Umbilical cord (tissue), 2 donors: ENCODE results near the gene CFAP70. TPM values are rescaled to one million over a fixed set of nuclear protein-coding genes. Genes with fewer than 3 reads are reported as not detected.
A peak's percentile ranks its signal among the peaks of the same experiment; 100 is the strongest.

Experiments used
- DNase-seq: peaks from one replicate; pipeline ENCODE4 v3.0.0-alpha.2; 2015; ENCODE audit warnings: low spot score
- total RNA-seq: library from RNA; depleted of rRNA; stranded (reverse); fragments of >200 nt; gene quantifications from one replicate; pipeline ENCODE4 v1.2.3, GENCODE V29; 2014; ENCODE audit warnings: low replicate concordance; ENCODE audit not compliant: insufficient read depth

Gene CFAP70
- total RNA-seq, 1 donor from 2014 or later: 6.5 TPM

DNA sequence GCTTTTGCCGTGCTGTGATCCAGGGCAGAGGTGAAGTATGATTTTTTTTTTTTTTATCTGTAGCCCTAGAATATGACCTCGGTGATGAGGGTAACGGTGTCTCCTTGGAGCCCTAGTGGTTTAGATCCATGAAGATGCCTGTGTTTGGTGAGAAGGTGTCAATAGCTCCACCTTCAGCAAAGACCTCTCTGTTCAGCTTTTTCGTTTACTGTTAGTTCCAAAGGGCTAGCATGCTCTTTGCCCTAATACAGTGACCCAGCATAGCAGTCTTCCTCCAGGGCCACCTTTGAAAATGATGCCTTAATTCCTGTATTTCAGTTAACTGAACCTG, 105.5 kb downstream of the CFAP70 start:
- DNase-seq: no peak

DNA sequence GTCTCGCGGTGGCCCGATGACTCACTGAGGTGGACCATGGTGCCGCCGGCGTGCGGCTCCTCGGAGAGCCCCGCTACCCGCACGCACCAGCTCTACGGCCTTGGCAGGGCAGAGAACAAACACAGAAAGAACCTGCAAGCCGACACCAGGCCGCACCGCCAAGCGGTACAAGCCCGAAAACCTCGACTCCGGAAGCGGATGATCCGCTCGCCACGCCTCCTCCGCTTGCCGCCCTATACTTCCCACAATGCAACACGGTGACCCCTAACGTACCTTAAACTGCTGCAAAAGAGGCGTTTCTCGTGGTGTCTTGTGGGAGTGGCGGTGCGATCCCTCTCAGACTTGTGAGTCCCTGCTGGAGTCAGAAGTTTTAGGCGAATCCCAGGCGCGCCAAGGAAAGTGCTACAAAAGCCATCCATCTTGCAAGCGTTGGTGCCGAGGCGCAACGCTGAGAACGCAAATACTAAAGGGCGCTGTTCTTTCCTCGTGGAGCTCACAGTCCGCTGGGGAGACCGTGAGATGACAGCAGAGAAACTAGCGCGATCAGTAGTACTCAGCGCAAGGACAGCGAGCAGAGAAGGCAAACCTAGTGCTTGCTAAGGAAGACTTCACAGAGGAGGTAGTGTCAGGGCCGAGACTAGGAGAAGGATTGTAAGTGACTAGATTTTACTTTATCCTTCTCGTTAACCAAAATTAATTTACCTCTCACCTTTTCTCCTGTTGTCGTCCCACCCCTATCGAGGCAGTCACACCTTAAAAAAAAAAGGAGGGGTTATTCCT, 106.0 kb downstream of the CFAP70 start, which contains the start of gene MRPS16:
MRPS16 (minus strand) TSS at position 200 of the 780 bp plus-strand sequence; CDS start at position 38, 162 bp downstream.
- DNase-seq: peak; percentile 99

DNA sequence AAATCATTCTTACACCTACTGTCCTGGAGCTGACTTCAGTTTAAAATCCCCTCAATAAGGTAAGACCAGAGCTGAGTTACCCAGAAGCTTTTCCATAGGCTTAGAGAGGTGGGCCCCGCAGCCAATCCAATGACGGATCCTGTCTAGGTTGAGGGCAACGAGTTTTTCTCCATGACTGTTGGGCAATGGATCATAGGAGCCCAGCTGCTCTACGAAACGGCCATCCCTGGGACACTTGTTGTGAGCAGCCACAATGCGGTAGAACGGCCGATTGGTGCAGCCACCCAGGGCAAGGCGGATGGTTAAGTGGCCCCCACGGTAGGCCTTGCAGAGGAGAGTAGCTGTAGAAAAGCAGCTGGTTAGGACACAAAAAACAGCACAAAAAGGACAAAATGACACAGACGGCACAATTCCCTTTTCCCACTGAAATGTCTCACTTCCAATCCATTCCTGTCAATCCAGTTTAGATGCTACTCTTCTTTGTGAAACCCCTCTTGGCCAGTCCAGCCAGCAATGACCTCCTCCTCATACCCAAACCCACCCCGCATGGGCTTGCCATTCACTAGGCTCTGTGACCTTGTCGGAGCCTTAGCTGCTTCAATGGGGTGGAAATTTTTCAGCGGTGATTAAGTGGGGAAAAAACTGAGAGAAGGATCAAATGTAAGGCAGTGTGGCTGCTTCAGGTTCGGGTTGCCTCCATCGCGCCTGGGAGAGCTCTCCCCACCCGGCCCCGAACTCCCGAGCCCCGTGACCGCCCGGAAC, 106.8 kb downstream of the CFAP70 start:
- DNase-seq: no peak

GRCh38 chr10:73248259-73248724, 110.4 kb downstream of the CFAP70 start:
- no peak for DNase-seq

- DNase-seq: no peak
Measured at GRCh38 chr10:73247509-73248258, 111.0 kb downstream of the CFAP70 start.

DNA sequence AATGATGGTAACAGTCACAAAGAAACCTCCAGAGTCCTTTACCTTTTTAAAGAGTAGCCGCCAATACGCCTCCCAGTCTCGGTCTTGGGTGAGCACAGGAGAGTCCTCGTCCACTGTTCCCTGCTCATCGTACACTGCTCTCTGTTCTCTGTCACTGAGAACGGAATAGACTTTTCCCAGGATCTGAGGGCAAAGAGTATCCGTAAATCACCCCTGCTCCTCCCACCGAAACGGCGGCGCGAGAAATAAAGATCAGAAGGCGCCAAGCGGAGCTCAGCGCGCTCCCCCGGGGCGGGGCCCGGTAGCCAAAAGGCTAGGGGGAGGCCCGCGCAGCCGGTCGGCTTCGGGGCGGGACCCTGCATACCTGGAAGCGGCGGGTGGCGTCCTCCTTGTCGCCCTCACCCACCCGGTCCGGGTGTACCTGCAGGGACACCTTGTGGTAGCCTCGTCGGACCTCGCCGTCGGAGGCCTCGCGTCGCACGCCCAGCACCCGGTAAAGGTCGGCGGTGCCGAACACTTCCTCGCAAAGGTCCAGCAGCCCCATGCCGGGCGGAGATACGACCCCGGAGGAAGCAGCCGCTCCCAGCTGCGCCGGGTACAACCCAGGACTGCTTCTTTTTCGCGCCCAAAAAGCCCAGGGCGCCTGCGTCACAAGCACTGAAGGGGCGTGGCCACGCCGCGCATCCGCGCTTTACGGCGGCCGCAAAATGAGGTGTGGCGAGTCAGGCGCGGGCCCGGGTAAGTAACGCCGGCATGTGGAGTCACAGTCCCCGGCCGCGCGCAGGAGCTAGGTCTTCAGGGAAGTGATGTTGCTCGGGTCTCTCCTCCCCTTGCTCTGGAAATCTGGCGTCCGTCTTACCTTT, 111.8 kb downstream of the CFAP70 start, which contains the start of gene DNAJC9:
DNAJC9 (minus strand) TSS at position 610 of the 863 bp plus-strand sequence; CDS start at position 544, 66 bp downstream.
- peak; percentile 95 for DNase-seq

DNA sequence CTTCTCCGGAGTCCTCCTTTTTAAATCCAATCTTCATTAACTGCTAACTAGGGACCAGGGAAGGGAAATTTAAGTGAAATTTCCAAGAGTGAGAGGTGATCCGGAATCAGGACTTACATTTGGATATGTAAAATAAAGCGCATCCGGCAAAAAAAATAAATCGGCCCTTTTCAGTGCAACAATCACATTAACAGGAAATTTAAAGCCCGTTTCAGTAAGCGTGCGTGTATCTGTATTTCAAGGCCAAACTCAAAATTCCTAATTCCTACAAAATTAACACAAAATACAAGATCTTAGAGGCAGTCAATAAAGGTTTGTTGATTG, 112.4 kb downstream of the CFAP70 start:
- DNase-seq: no peak

DNA sequence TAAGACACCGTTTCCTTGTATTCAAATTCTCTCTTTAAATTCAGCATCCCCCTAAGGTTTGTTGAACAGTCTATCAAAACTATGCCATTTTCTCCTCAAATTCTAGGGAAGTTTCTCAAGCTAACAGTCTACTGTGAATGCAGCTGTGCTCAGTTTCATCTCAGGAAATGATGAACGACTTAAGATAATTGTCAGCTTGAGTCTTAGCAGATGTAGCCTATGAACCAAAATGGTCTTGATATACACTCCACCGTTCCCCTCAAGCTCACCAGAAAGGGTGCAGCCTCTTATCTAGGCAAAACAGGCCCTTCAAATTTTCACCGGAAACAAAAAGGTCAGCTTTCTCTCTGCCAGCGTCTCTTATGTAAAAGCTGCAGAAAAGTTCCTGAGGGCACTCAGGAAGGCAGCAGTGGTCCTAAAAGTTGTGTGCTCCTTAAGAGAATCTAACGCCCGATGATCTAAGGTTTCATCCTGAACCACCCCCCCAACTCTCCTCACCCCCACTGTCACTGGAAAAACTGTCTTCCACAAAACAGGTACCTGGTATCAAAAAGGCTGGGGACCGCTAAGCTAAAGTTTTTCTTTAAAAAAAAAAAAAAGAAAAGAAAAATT, 113.7 kb downstream of the CFAP70 start:
- no peak for DNase-seq

DNA sequence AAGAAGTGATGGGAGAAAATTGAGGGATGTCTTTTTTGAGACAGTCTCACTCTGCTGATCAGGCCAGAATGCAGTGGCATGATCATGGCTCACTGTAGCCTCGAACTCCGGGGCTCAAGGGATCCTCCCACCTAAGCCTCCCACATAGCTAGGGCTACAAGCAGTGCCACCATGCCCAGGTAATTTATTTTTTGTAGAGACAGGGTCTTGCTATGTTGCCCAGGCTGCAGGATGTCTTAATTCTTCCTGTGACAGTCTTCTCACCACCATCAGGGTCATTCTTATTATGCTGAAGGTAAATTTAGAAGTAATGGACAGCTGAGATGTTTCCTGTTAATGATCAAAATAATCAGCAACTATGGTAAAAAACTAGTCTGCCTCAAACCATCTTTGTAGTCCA, 118.8 kb downstream of the CFAP70 start:
- DNase-seq: no peak

DNA sequence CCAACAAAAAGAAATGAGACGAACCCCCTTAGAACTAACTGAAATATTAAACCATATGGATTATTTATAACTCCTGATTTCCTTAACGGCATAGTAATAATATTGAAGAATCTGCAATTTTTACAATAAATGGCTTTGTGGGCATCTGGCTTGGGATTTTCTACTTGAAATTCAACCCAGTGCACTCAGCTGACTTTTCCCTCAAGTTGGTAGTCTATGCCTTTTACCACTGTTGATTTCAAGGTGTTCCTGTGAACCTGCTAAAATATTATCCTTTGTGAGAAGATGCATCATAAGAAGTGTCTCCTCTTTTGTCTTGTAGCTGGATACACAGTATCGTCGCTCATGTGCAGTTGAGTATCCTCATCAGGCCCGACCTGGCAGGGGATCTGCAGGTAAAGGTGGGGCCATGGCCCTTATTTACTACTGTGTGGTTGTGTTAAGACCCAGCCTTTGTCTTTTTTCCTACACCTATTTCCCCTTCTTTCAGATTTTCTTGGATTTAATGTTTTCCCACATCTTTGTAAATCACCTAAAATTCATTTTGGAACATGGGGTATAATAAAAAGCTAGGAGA, 119.6 kb downstream of the CFAP70 start:
- no peak for DNase-seq

DNA sequence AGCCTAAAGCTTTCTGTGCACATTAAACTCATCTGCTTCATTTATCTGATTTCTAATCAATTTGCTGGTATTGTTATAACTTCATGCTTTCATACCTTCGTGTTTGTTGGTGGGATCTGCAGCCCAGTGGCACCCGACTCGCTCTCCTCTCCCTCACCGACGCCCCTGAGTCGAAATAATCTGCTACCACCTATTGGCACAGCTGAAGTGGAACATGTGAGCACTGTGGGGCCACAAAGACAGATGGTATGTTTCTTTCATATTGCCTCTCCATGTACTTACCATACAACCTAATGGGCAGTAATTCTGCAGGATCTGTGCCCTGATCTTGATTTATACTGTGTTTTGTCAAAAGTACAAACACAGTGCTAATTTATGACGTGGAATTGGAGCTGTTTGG, 124.0 kb downstream of the CFAP70 start:
- no peak for DNase-seq

DNA sequence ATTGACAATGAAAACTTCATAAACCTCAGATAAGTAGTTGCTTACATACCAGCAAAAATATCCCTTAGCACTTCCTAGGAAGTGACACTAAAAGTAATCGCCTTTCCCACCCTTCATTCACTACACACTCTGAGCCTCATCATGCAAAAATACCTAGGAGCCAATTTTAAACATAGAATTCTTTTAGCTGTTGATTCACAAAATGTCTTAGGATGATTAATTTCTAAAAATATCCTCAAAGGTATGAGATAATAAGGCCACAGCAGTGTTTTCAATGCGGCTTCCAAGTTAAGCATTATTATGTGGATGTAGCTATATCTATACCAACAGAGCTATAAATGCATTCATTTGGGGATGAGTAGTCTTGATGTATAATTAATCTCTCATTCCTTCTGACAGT, 124.8 kb downstream of the CFAP70 start:
- DNase-seq: no peak

- DNase-seq: no peak
Measured at GRCh38 chr10:73232887-73233286, 125.8 kb downstream of the CFAP70 start.

DNA sequence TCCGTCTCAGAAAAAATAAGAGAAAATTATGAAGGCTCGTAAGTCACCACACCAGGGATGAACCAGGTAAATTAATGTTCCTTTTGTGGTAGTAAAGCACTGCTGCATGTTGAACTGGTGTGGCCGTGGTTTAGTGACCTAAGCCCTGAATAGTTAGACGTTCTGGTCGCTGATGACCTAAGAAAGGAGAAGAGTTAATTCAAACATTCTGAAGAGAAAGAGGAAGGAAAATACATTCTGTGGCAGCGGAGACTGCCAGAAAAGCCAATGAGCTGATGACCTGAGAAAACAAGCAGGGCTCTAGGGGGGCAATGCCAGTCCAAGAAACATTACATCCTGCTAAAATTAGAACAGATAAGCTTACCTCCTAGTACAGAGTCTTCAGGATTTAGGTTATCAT, 129.1 kb downstream of the CFAP70 start:
- no peak for DNase-seq

DNA sequence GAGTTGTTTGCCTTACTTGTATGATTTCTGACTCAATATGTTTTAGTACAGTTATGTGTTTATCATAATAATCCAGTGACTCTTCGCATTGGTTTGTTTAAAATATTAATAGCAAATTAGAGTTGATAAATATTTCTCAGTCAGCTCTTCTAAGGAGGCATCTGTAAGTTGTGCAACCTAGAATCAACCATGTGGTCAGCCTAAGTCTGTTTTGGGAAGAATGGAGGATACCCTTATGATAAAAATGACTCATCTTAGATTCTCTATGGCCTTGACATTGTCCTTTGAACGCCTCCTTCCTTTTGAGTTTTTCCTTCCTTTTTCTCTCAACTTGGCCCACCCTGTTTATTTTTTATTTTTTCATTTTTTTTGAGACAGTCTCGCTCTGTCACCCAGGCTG, 130.4 kb downstream of the CFAP70 start:
- DNase-seq: no peak

- no peak for DNase-seq
Measured at GRCh38 chr10:73226663-73227062, 132.0 kb downstream of the CFAP70 start.

- DNase-seq: no peak
Measured at GRCh38 chr10:73225518-73225917, 133.1 kb downstream of the CFAP70 start.

GRCh38 chr10:73220989-73221388, 137.7 kb downstream of the CFAP70 start:
- no peak for DNase-seq

- DNase-seq: no peak
Measured at GRCh38 chr10:73219384-73219783, 139.3 kb downstream of the CFAP70 start.

DNA sequence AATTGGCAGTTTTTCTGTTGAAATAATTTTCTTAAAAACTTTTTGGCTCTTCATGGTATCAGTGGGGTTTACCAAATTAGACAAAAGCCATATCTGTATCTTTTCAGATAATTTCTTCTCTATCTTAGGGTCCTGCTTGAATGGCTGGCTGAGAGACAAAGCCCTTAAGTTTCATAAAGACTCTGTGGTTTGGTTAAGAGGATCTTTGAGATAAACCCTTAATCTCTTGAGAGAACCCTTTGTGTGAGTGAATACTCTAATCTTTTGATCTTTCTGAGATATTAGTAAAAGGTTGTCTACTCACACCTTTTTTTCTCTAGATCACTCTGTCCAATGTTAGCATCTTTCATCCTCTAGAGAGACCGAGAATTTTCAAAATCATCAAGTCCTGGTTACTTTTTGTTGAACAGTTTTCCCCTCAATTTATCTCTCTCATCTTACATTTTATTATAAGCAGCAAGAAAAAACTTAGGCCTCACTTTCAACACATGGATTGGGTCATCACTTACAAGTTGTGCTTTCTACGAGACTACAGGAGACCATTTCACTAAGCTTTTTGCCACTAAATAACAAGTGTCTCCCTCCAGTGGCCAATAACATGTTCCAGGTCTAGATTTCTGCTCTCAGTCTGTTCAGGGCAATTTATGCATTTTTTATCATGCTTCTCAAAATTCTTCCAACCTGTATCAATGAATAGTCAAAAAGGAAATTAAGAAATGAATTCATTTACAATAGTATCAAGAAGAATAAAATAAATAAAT, 140.1 kb downstream of the CFAP70 start:
- no peak for DNase-seq
